HG03045 (cell line): ENCODE results near the gene TMEM271.
"Not testable (repeated sequence)": the region's sequence is repeated elsewhere in the genome, so short reads cannot be mapped to it uniquely, and the experiment has no call there.

Experiments
- ATAC-seq: cut with Tn5 transposase; IDR thresholded peaks from one replicate; pipeline ENCODE4 v1.9.1; 2021; ENCODE audit warnings: mild to moderate bottlenecking, moderate library complexity; ENCODE audit not compliant: unreplicated experiment

Gene TMEM271

GRCh38 chr4:566508-567295, 9.4 kb downstream of the TMEM271 start:
- ATAC-seq = no peak

- ATAC-seq = no peak
Observed at GRCh38 chr4:566035-566434, 10.1 kb downstream of the TMEM271 start.

GRCh38 chr4:565614-566013, 10.5 kb downstream of the TMEM271 start:
- ATAC-seq = not testable (repeated sequence)

GRCh38 chr4:562458-562857, 13.6 kb downstream of the TMEM271 start:
- ATAC-seq = not testable (repeated sequence)

GRCh38 chr4:561426-561825, 14.7 kb downstream of the TMEM271 start:
- ATAC-seq = no peak

- ATAC-seq = no peak
Observed at GRCh38 chr4:560731-561291, 15.3 kb downstream of the TMEM271 start.

GRCh38 chr4:560061-560460, 16.0 kb downstream of the TMEM271 start:
- no peak for ATAC-seq

GRCh38 chr4:555566-556275, 20.4 kb downstream of the TMEM271 start:
- ATAC-seq = no peak

GRCh38 chr4:554793-555320, 21.2 kb downstream of the TMEM271 start:
- not testable (repeated sequence) for ATAC-seq

GRCh38 chr4:552019-552418, 24.1 kb downstream of the TMEM271 start:
- no peak for ATAC-seq

- ATAC-seq = not testable (repeated sequence)
Observed at GRCh38 chr4:550268-550667, 25.8 kb downstream of the TMEM271 start.

GRCh38 chr4:548976-549375, 27.1 kb downstream of the TMEM271 start:
- no peak for ATAC-seq

- ATAC-seq = no peak
Observed at GRCh38 chr4:545612-546011, 30.5 kb downstream of the TMEM271 start.

GRCh38 chr4:544386-545105, 31.5 kb downstream of the TMEM271 start:
- ATAC-seq = no peak

- ATAC-seq = no peak
Observed at GRCh38 chr4:541271-541670, 34.8 kb downstream of the TMEM271 start.

- ATAC-seq = no peak
Observed at GRCh38 chr4:538542-539142, 37.5 kb downstream of the TMEM271 start.

- ATAC-seq = no peak
Observed at GRCh38 chr4:537436-538264, 38.4 kb downstream of the TMEM271 start.

GRCh38 chr4:536351-536972, 39.6 kb downstream of the TMEM271 start:
- ATAC-seq = no peak

- ATAC-seq = no peak
Observed at GRCh38 chr4:535924-536281, 40.2 kb downstream of the TMEM271 start.
